GM12873 (cell line): ENCODE measurements around the gene KRTAP4-8.

Experiments used
- CTCF ChIP-seq: IDR thresholded peaks from 2 replicates; pipeline ENCODE4 v1.5.1; 2012; ENCODE audit warnings: low read depth, mild to moderate bottlenecking, moderate library complexity, low read length, control low read depth; ENCODE audit not compliant: insufficient read depth; ENCODE audit errors: missing control alignments

Gene KRTAP4-8

GRCh38 chr17:41067281-41067680 lies 30.7 kb downstream of the KRTAP4-8 start:
- TF ChIP-seq CTCF: no peak

- TF ChIP-seq CTCF: no peak
Measured at GRCh38 chr17:41065829-41066624, 31.9 kb downstream of the KRTAP4-8 start, which contains the start of gene KRTAP2-4. KRTAP2-4 (minus strand) TSS chr17:41065879; CDS start chr17:41065845, 34 bp downstream.

- no peak for TF ChIP-seq CTCF
Measured at GRCh38 chr17:41064301-41064700, 33.6 kb downstream of the KRTAP4-8 start.

- no peak for TF ChIP-seq CTCF
Measured at GRCh38 chr17:41063449-41063848, 34.5 kb downstream of the KRTAP4-8 start.

GRCh38 chr17:41061964-41062363 lies 36.0 kb downstream of the KRTAP4-8 start:
- no peak for TF ChIP-seq CTCF

GRCh38 chr17:41060052-41060604 lies 37.8 kb downstream of the KRTAP4-8 start, which contains the start of gene KRTAP2-3:
KRTAP2-3 (minus strand) TSS chr17:41060114; CDS start chr17:41060050, 64 bp downstream.
- no peak for TF ChIP-seq CTCF

- TF ChIP-seq CTCF: no peak
Measured at GRCh38 chr17:41058741-41059140, 39.2 kb downstream of the KRTAP4-8 start.
